ENCODE measurements around the gene MFN2.
A peak's percentile ranks its signal among the peaks of the same experiment; 100 is the strongest.
"Not testable (repeated sequence)": the region's sequence is repeated elsewhere in the genome, so short reads cannot be mapped to it uniquely, and the experiment has no call there.

The MFN2 gene

GRCh38 chr1:12028957-12029511 lies 48.8 kb downstream of the MFN2 start:
- no peak for DNase-seq

DNA sequence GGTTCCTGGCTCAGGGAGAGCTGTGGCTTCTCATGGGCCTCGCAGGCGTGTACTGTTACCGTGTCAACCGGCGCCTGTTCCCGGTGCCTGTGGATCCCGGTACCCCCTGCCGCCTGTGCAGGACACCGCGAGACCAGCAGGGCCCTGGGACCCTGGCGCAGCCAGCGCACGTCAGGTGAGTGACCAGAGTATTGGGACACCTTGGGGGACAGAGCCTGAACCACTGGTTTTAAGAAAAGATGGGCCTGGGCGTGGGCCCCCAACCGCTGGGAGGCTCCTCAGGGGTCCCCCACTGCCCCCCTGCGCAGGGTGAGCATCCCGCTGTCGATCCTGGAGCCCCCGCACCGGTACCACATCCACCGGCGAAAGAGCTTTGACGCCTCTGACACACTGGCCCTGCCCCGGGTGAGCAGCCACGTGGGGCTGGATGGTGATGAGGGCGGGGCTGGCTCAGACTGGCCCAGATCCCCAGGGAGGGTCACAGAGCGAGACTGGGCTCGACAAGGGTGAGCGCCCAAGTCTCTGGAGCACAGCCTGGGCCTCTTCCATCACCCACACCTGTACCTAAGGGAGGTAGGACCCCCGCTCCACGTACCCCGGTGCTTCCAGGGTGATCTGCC lies 49.6 kb downstream of the MFN2 start:
- no peak for DNase-seq

DNA sequence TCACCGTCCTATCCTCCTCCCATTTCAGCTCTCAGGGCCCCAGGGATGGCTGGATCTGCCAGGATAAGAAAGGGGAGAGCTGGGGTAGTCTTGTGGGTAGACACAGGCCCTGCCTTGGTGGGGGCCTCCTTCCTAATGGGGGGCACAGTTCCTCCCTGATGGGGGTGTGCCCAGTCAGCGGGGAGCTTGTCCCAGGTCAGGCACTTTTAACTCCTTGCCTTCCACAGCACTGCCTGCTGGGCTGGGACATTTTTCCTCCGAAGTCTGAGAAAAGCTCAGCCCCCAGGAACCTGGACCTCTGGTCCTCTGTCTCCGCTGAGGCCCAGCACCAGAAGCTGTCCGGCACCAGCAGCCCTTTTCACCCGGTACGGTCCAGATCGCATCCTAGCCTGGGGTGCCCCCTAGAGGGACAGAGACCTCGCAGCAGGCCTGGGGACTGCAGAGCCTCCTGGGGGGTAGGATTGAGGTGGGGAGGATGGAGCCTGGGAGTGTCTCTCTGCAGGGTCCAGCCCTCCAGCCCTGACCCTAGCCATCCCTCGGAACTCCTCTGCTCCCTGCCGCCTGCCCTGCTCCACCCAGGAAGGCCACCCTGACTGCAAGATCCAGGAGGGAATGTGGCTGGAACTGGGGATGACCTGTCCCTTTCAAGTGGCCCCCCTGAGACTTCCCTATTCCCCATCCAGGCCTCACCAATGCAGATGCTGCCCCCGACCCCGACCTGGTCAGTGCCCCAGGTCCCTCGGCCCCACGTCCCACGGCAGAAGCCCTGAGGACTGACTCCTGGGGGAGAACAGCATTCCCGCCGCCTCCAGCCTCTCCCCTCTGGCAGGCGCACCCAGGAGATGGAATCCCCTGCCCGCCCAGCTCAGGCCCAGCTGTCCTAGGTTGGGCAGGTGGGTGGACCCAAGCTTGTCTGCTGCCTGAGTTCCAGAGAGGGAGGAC lies 51.1 kb downstream of the MFN2 start:
- no peak for DNase-seq

- no peak for DNase-seq
Observed at GRCh38 chr1:12032161-12032621, 51.9 kb downstream of the MFN2 start.

GRCh38 chr1:12033441-12033840 lies 53.2 kb downstream of the MFN2 start:
- not testable (repeated sequence) for DNase-seq

- DNase-seq = peak; percentile 15
Observed at GRCh38 chr1:12034381-12034801, 54.1 kb downstream of the MFN2 start.

GRCh38 chr1:12035312-12035711 lies 55.1 kb downstream of the MFN2 start:
- DNase-seq = peak; percentile 71

GRCh38 chr1:12037486-12038355 lies 57.5 kb downstream of the MFN2 start:
- no peak for DNase-seq

- DNase-seq = no peak
Observed at GRCh38 chr1:12038356-12039163, 58.3 kb downstream of the MFN2 start.

DNA sequence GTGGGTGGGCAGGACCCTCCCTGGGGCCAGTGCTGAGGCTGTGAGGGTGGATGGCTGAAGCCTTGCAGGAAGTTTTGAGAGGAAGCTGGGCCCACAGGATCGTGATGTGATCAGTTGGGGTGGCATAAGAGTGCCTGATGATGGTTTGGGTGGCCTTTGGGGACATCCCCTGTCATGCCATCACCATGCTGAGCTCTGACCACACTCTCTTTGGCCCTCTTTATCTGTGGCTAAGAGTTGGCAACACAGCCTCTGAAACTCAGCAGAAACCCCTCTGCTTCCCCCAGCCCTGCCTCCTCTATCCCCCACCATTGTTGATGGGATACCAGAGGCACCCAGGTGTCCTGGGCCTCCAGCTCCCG lies 58.9 kb downstream of the MFN2 start:
- DNase-seq = no peak

DNA sequence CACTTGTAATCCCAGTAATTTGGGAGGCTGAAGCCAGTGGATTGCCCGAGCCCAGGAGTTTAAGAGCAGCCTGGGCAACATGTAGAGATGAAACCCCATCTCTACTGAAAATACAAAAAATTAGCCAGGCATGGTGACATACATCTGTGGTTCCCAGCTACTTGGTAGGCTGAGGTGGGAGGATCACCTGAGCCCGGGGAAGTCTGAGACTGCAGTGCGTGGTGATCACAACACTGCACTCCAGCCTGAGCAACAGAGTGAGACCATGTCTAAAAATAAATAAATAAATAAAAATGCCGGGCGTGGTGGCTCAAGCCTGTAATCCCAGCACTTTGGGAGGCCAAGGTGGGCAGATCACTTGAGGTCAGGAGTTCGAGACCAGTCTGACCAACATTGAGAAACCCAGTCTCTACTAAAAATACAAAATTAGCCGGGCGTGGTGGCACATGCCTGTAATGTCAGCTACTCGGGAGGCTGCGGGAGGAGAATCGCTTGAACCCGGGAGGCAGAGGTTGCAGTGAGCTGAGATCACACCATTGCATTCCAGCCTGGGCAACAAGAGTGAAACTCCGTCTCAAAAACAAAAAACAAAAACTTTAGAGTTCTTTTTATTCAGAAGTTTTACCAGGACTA lies 59.7 kb downstream of the MFN2 start:
- not testable (repeated sequence) for DNase-seq

- DNase-seq = peak; percentile 48
Observed at GRCh38 chr1:12040457-12041051, 60.3 kb downstream of the MFN2 start.

GRCh38 chr1:12044187-12044877 lies 64.1 kb downstream of the MFN2 start:
- DNase-seq = not testable (repeated sequence)

GRCh38 chr1:12046749-12047119 lies 66.5 kb downstream of the MFN2 start:
- no peak for DNase-seq

- no peak for DNase-seq
Observed at GRCh38 chr1:12047120-12047876, 67.1 kb downstream of the MFN2 start.

DNA sequence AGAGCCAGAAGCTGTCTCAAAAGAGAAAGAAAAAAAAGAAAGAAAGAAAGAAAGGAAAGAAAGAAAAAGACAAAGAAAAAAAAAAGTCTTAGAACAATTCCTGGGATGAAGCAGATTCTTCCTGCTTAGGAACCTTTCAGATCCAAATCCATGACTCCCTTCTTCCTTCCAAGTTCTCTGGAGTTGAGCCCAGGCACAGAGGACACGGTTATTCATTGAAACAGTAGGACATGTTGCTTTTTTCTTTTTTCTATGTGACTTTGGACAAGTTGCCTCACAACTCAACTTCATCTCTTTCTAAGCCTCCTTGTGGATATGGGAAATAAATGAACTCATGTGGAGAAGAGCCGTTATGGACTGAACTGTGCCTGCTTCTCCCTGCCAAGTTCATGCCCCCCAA lies 68.1 kb downstream of the MFN2 start:
- DNase-seq = no peak

GRCh38 chr1:12049616-12050015 lies 69.4 kb downstream of the MFN2 start:
- DNase-seq = no peak

- no peak for DNase-seq
Observed at GRCh38 chr1:12051361-12051760, 71.1 kb downstream of the MFN2 start.

DNA sequence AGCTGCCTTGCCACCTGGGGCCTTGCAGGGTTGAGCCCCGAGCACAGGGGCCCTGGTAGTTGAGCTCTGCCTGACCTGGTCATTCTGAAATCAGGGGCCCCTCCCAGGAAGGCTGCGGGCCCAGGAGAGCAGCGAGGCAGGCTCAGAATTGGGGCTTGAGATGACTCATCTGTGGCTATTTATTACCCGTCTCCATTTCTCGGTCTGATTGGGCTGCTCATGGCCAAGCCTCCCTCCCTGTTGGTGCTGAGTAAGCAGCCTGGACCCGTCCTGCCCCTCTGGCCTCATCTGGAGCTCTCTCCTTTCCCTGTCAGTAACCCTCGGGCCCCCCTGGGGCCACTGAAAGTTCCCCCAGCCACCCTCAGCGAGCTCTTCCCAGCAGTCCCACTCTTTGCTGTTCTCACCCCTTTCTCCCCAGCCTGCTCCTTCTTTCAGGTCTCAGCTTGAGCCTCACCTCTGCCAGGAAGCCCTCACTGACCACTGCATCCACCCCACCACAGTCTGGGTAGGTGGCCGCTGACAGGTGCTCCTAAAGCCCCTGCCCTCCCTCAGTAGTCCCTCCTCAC lies 71.8 kb downstream of the MFN2 start:
- no peak for DNase-seq

Data from GF-D8 (cell line).